H1 (cell line): ENCODE measurements around the gene MYO7B. TPM values are rescaled to one million over a fixed set of nuclear protein-coding genes. Genes with fewer than 3 reads are reported as not detected.

Experiments used
- CTCF ChIA-PET: fragments of 300-600 bp; sonication (Branson Sonifier 250); formaldehyde crosslinking; loops from one replicate; lab custom pipeline; 2021; ENCODE audit not compliant: partially characterized antibody; lab: Charles Lee
- POLR2A ChIA-PET: fragments of 300-600 bp; sonication (Branson Sonifier 250); formaldehyde crosslinking; loops from one replicate; lab custom pipeline; 2021; ENCODE audit warnings: inconsistent platforms; ENCODE audit not compliant: partially characterized antibody; lab: Charles Lee
- DNase-seq, 2 experiments: peaks; one replicate each; pipeline versions ENCODE4 v3.0.0 to v3.0.0-alpha.2; 2010 to 2022; ENCODE audit warnings: low spot score in 2 of 2, low read depth in 1 of 2, mixed read lengths in 1 of 2
- FAIRE-seq: peaks from 2 replicates; lab custom pipeline; 2011; peaks lifted over from hg19 to GRCh38; lab: Jason Lieb, UNC
- H2AFZ ChIP-seq: 2 replicates; pipeline ENCODE4 v1.8.1; 2012; ENCODE audit warnings: low read length, inconsistent platforms
- H2AK5ac ChIP-seq: 2 replicates; pipeline ENCODE4 v1.6.1; 2013; ENCODE audit warnings: low read depth, low read length
- H2BK120ac ChIP-seq: replicated peaks from 2 replicates; pipeline ENCODE3; 2013; ENCODE audit warnings: low read depth, low read length, inconsistent platforms
- H2BK12ac ChIP-seq: 2 replicates; pipeline ENCODE4 v1.6.1; 2013; ENCODE audit warnings: low read depth, low read length
- H2BK15ac ChIP-seq: 2 replicates; pipeline ENCODE4 v1.6.1; 2013; ENCODE audit warnings: low read length
- H2BK20ac ChIP-seq: 2 replicates; pipeline ENCODE4 v1.6.1; 2013; ENCODE audit warnings: low read length
- H2BK5ac ChIP-seq: 2 replicates; pipeline ENCODE4 v1.6.1; 2013; ENCODE audit warnings: low read depth, low read length
- H3K14ac ChIP-seq: 2 replicates; pipeline ENCODE4 v1.6.1; 2013; ENCODE audit warnings: inconsistent platforms; ENCODE audit not compliant: insufficient read length
- H3K18ac ChIP-seq: 2 replicates; pipeline ENCODE4 v1.6.1; 2013; ENCODE audit warnings: low read length; ENCODE audit errors: extremely low read depth
- H3K23ac ChIP-seq: 2 replicates; pipeline ENCODE4 v1.6.1; 2013; ENCODE audit warnings: inconsistent platforms; ENCODE audit not compliant: insufficient read length
- H3K23me2 ChIP-seq: 2 replicates; pipeline ENCODE4 v1.6.1; 2013; ENCODE audit warnings: low read depth, low read length
- H3K27ac ChIP-seq: 2 replicates; pipeline ENCODE4 v1.6.1; 2011; ENCODE audit warnings: low read depth, low read length, inconsistent platforms
- H3K27me3 ChIP-seq, 4 experiments: replicated peaks in 1 of 4; 1 replicate in 1 of 4; 2 replicates in 3 of 4; pipeline versions ENCODE4 v1.6.1 to v1.8.1; 2011 to 2013; ENCODE audit warnings: low read length in 3 of 4, mild to moderate bottlenecking in 3 of 4, inconsistent platforms in 2 of 4, mixed read lengths in 2 of 4, moderate library complexity in 1 of 4; ENCODE audit not compliant: control insufficient read depth in 3 of 4, insufficient read depth in 3 of 4; ENCODE audit errors: extremely low read depth in 1 of 4
- H3K36me3 ChIP-seq, 4 experiments: 2 replicates each; pipeline versions ENCODE4 v1.6.1 to v1.8.1; 2011 to 2013; ENCODE audit warnings: mild to moderate bottlenecking in 4 of 4, low read length in 3 of 4, moderate library complexity in 2 of 4, control low read depth in 1 of 4, inconsistent platforms in 1 of 4; ENCODE audit not compliant: insufficient read depth in 4 of 4, control insufficient read depth in 2 of 4
- H3K4ac ChIP-seq: replicated peaks from 2 replicates; pipeline ENCODE3; 2013; ENCODE audit warnings: low read length, low read depth, mixed read lengths, inconsistent platforms; ENCODE audit not compliant: insufficient read length
- H3K4me1 ChIP-seq, 4 experiments: replicated peaks in 1 of 4; 1 replicate in 1 of 4; 2 replicates in 3 of 4; pipeline versions ENCODE4 v1.6.1 to v1.8.1; 2011 to 2013; ENCODE audit warnings: low read length in 3 of 4, inconsistent platforms in 2 of 4, mixed read lengths in 1 of 4; ENCODE audit not compliant: insufficient read depth in 4 of 4, control insufficient read depth in 3 of 4
- H3K4me2 ChIP-seq, 2 experiments: 2 replicates each; pipeline versions ENCODE4 v1.6.1 to v1.8.1; 2011 to 2013; ENCODE audit warnings: low read depth in 2 of 2, low read length in 2 of 2, control low read depth in 1 of 2, inconsistent platforms in 1 of 2, mild to moderate bottlenecking in 1 of 2; ENCODE audit not compliant: insufficient read depth in 1 of 2
- H3K4me3 ChIP-seq, 4 experiments: fragments of 200-600, 300-600 bp in 1 of 4; sonication (generic), shearing (Covaris generic), sonication (Bioruptor Twin) in 1 of 4; 2 replicates each; pipeline versions ENCODE4 v1.5.1 to v1.8.1; 2011 to 2016; ENCODE audit warnings: low read length in 4 of 4, low read depth in 3 of 4, control low read depth in 2 of 4, inconsistent platforms in 2 of 4, mild to moderate bottlenecking in 2 of 4, mixed read lengths in 1 of 4, moderate library complexity in 1 of 4; ENCODE audit not compliant: insufficient read depth in 2 of 4; ENCODE audit errors: extremely low read depth in 1 of 4
- H3K56ac ChIP-seq: replicated peaks from 2 replicates; pipeline ENCODE3; 2013; ENCODE audit warnings: low read depth, mild to moderate bottlenecking, mixed read lengths, low read length, inconsistent platforms; ENCODE audit not compliant: insufficient read length
- H3K79me1 ChIP-seq: 2 replicates; pipeline ENCODE4 v1.6.1; 2013; ENCODE audit warnings: low read depth, low read length, control low read depth
- H3K79me2 ChIP-seq, 2 experiments: 2 replicates each; pipeline versions ENCODE4 v1.6.1 to v1.8.1; 2012 to 2013; ENCODE audit warnings: low read length in 2 of 2, mild to moderate bottlenecking in 2 of 2, inconsistent platforms in 1 of 2; ENCODE audit not compliant: insufficient read depth in 2 of 2, control insufficient read depth in 1 of 2
- H3K9ac ChIP-seq, 4 experiments: replicated peaks in 1 of 4; 1 replicate in 1 of 4; 2 replicates in 3 of 4; pipeline versions ENCODE4 v1.6.1 to v1.8.1; 2011 to 2013; ENCODE audit warnings: low read depth in 3 of 4, low read length in 3 of 4, control low read depth in 2 of 4, mild to moderate bottlenecking in 2 of 4, moderate library complexity in 2 of 4, inconsistent platforms in 1 of 4; ENCODE audit errors: extremely low read depth in 1 of 4
- H3K9me3 ChIP-seq, 2 experiments: 2 replicates each; pipeline versions ENCODE4 v1.6.1 to v1.8.1; 2012 to 2013; ENCODE audit warnings: mild to moderate bottlenecking in 2 of 2, moderate library complexity in 2 of 2, control low read depth in 1 of 2, inconsistent platforms in 1 of 2, low read depth in 1 of 2, low read length in 1 of 2, mixed read lengths in 1 of 2; ENCODE audit not compliant: insufficient read depth in 2 of 2
- H4K20me1 ChIP-seq, 2 experiments: replicated peaks in 1 of 2; 2 replicates each; pipeline versions ENCODE3 to v1.8.1; 2011 to 2013; ENCODE audit warnings: inconsistent platforms in 2 of 2, low read length in 2 of 2, mild to moderate bottlenecking in 1 of 2; ENCODE audit not compliant: insufficient read depth in 2 of 2, control insufficient read depth in 1 of 2
- H4K5ac ChIP-seq: 2 replicates; pipeline ENCODE4 v1.6.1; 2013; ENCODE audit warnings: low read length, low read depth, mixed read lengths, inconsistent platforms; ENCODE audit not compliant: insufficient read length
- H4K8ac ChIP-seq: 2 replicates; pipeline ENCODE4 v1.8.0; 2013; ENCODE audit warnings: mild to moderate bottlenecking, moderate library complexity, low read length, inconsistent platforms; ENCODE audit not compliant: insufficient read depth; ENCODE audit errors: extremely low read depth
- H4K91ac ChIP-seq: replicated peaks from 2 replicates; pipeline ENCODE3; 2013; ENCODE audit warnings: low read length, mixed read lengths, inconsistent platforms; ENCODE audit not compliant: insufficient read length
- CTBP2 ChIP-seq: IDR thresholded peaks from 2 replicates; pipeline ENCODE4 v1.7.0; 2011; ENCODE audit warnings: borderline replicate concordance, mild to moderate bottlenecking, moderate library complexity, mixed read lengths, low read length; ENCODE audit not compliant: insufficient read depth, insufficient read length
- MAFK ChIP-seq: IDR thresholded peaks from 2 replicates; pipeline ENCODE4 v1.6.1; 2012; ENCODE audit warnings: low read depth, mild to moderate bottlenecking, improper control_type of control experiment, low read length
- POLR2A ChIP-seq, 2 experiments: IDR thresholded peaks; 1 replicate in 1 of 2; 2 replicates in 1 of 2; pipeline ENCODE4 v1.6.1; 2011; ENCODE audit warnings: low read depth in 2 of 2, low read length in 2 of 2, mild to moderate bottlenecking in 2 of 2; ENCODE audit errors: control extremely low read depth in 1 of 2
- SP2 ChIP-seq: IDR thresholded peaks from 2 replicates; pipeline ENCODE4 v1.6.1; 2012; ENCODE audit warnings: mild to moderate bottlenecking, low read length, inconsistent platforms
- ZNF274 ChIP-seq: IDR thresholded peaks from 2 replicates; pipeline ENCODE4 v1.7.0; 2012; ENCODE audit warnings: low read length, borderline replicate concordance; ENCODE audit errors: extremely low read depth
- WGBS, 2 experiments: shearing (Covaris generic) in 1 of 2; methylation state at CpG; one replicate each; pipeline versions ENCODE4 v1.1.6 to v1.1.7; 2013 to 2015; ENCODE audit warnings: low lambda C conversion rate in 2 of 2, mixed read lengths in 2 of 2, inconsistent platforms in 1 of 2, low coverage in 1 of 2, missing lambda C conversion rate in 1 of 2; ENCODE audit not compliant: insufficient replicate concordance in 2 of 2, insufficient coverage in 1 of 2, insufficient read length in 1 of 2; ENCODE audit errors: extremely low coverage in 1 of 2, missing lambda C conversion rate in 1 of 2; 5-methylcytosine and 5-hydroxymethylcytosine counted together
- polyA plus RNA-seq, 7 experiments: library from polyadenylated mRNA; depleted of rRNA in 3 of 7; stranded (reverse) in 5 of 7; unstranded in 2 of 7; fragments of >200 nt in 5 of 7; fragments of 200-250 nt in 2 of 7; gene quantifications; 1 replicate in 5 of 7; 2 replicates in 1 of 7; 4 replicates in 1 of 7; pipeline versions ENCODE4 v1.2.1 to v1.2.3, GENCODE V29; 2011 to 2013; ENCODE audit warnings: missing spikeins in 2 of 7, mixed read lengths in 2 of 7
- total RNA-seq: library from RNA; stranded (reverse); fragmentation: NEBNext Ultra II Directional; extraction: Animal tissue kit (Norgen Biotek cat#: 25700); gene quantifications from 2 replicates; pipeline ENCODE4 v1.2.1, GENCODE V29; 2021

The MYO7B gene
- total and polyA plus RNA-seq, 2 of the 8 experiments (the other 6 are each of a cell fraction or from before 2014, with no cell fraction given) = not detected

- no peak for TF ChIP-seq MAFK
- TF ChIP-seq CTBP2 = no peak
- no peak for TF ChIP-seq ZNF274
- no peak for TF ChIP-seq SP2
- TF ChIP-seq POLR2A (IDR thresholded peaks at IDR 0.05; ENCODE audit: control extremely low read depth in 1 of 2, low read depth in 2 of 2, low read length in 2 of 2) = no peak
- Histone ChIP-seq H2AK5ac (no peak overlapping the region), H2BK20ac (no peak overlapping the region), H3K4me1 (peaks cover 0 to 19% (median 7%) of the 10 kb centered on the region in 4 experiments; a peak in 6 of 7 replicates), H3K79me2 (no peaks in the 10 kb centered on the region), H2AFZ (no peak overlapping the region), H3K23me2 (no peaks in the 10 kb centered on the region), H4K20me1 (no peaks in the 10 kb centered on the region), H3K4me3 (no peak overlapping the region), H3K27ac (no peak overlapping the region), H3K27me3 (no peaks in the 10 kb centered on the region), H2BK12ac (no peak overlapping the region), H4K5ac (no peak overlapping the region), H3K9ac (no peak overlapping the region), H4K8ac (peak overlapping the region; percentile 57), H2BK5ac (no peak overlapping the region), H3K56ac (no peak overlapping the region), H2BK15ac (no peak overlapping the region; the same call in 1 of the 2 replicates), H2BK120ac (no peak overlapping the region), H3K9me3 (no peaks in the 10 kb centered on the region), H3K18ac (no peak overlapping the region), H3K23ac (no peak overlapping the region), H3K14ac (no peak overlapping the region), H3K36me3 (no peaks in the 10 kb centered on the region), H3K79me1 (no peaks in the 10 kb centered on the region), H3K4me2 (no peak overlapping the region), H4K91ac (no peak overlapping the region), H3K4ac (no peak overlapping the region)
- WGBS, 2 experiments = 99% methylated on average over 6 of the region's 6 CpGs; no CpG with 5 or more reads in 1 of the 2 experiments
- CTCF ChIA-PET = interaction anchor here (0.7 to 9.8 kb wide), 19 partner anchors 11 to 133 kb away, joined by 3 to 114 read pairs (median 5); no protein-coding TSS in a partner anchor
- FAIRE-seq (no peak), DNase-seq (no peak)
- POLR2A ChIA-PET = interaction anchor here (1.2 to 3.3 kb wide), 2 partner anchors 59 to 115 kb away, joined by 4 to 10 read pairs; partner anchors contain the start of gene IWS1
Observed at GRCh38 chr2:127641133-127641532, 105.7 kb downstream of the MYO7B start.
